Breast epithelium (tissue), 3 donors: ENCODE results near the gene C4orf46.

Experiments
- POLR2AphosphoS5 ChIP-seq, 3 donors: sonication (generic); formaldehyde crosslinking; IDR thresholded peaks; one replicate each; pipeline ENCODE4 v1.6.1; 2017; ENCODE audit warnings: antibody characterized with exemption in 3 of 3
- TF ChIP-seq, protein P1 (sequence below), 3 donors: fragments of 450-650 bp; IDR thresholded peaks; one replicate each; pipeline ENCODE4 v1.5.1; 2016 to 2017; ENCODE audit warnings: antibody characterized with exemption in 3 of 3, mild to moderate bottlenecking in 3 of 3, moderate library complexity in 3 of 3

DNA sequence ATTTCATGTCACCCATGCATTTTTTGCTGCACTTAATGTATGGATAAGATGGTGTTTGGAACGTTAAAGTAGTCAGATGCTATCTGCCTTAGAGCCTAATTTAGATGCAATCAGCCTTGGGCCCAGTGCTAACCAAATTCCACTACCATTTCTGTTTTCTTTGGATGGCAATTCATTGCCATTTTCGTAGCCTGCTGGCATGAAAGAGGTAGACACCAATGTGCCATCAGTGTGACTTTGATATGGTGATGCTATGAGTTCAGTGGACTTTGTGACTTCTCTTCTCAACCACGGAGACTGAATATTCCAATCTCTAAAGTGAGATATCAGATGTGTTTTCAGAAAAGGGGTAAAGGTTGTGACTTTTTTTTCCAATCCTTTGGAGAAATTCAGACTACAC, 1.9 kb upstream of the C4orf46 start:
- TF ChIP-seq POLR2AphosphoS5 (IDR thresholded peaks at IDR 0.05) = no peak
- TF ChIP-seq, protein P1, sequence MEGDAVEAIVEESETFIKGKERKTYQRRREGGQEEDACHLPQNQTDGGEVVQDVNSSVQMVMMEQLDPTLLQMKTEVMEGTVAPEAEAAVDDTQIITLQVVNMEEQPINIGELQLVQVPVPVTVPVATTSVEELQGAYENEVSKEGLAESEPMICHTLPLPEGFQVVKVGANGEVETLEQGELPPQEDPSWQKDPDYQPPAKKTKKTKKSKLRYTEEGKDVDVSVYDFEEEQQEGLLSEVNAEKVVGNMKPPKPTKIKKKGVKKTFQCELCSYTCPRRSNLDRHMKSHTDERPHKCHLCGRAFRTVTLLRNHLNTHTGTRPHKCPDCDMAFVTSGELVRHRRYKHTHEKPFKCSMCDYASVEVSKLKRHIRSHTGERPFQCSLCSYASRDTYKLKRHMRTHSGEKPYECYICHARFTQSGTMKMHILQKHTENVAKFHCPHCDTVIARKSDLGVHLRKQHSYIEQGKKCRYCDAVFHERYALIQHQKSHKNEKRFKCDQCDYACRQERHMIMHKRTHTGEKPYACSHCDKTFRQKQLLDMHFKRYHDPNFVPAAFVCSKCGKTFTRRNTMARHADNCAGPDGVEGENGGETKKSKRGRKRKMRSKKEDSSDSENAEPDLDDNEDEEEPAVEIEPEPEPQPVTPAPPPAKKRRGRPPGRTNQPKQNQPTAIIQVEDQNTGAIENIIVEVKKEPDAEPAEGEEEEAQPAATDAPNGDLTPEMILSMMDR (IDR thresholded peaks at IDR 0.05) = no peak
